ENCODE data around the gene NAV2.
A peak's percentile ranks its signal among the peaks of the same experiment; 100 is the strongest.

Gene NAV2

GRCh38 chr11:19721176-19721575 lies 8.5 kb downstream of the NAV2 start:
- DNase-seq, result no peak

GRCh38 chr11:19722702-19723101 lies 10.1 kb downstream of the NAV2 start:
- no peak for DNase-seq

GRCh38 chr11:19723572-19724342 lies 11.1 kb downstream of the NAV2 start:
- peak; percentile 38 to 49 for DNase-seq

GRCh38 chr11:19724765-19725164 lies 12.1 kb downstream of the NAV2 start:
- no peak for DNase-seq

- DNase-seq, result no peak
These were observed 12.9 kb downstream of the NAV2 start for GRCh38 chr11:19725379-19726079.

GRCh38 chr11:19727246-19727645 lies 14.6 kb downstream of the NAV2 start:
- no peak for DNase-seq

- DNase-seq, result no peak
These were observed 15.8 kb downstream of the NAV2 start for GRCh38 chr11:19728436-19728835.

GRCh38 chr11:19729141-19729540 lies 16.5 kb downstream of the NAV2 start:
- DNase-seq, result no peak

GRCh38 chr11:19730373-19730772 lies 17.7 kb downstream of the NAV2 start:
- no peak for DNase-seq

- DNase-seq, result no peak
These were observed 21.5 kb downstream of the NAV2 start for GRCh38 chr11:19734171-19734570.

GRCh38 chr11:19735157-19735908 lies 22.7 kb downstream of the NAV2 start:
- no peak for DNase-seq

GRCh38 chr11:19735909-19736498 lies 23.4 kb downstream of the NAV2 start:
- no peak for DNase-seq

GRCh38 chr11:19736831-19737230 lies 24.2 kb downstream of the NAV2 start:
- no peak for DNase-seq

- DNase-seq, result no peak
These were observed 24.9 kb downstream of the NAV2 start for GRCh38 chr11:19737575-19737974.

GRCh38 chr11:19738124-19738523 lies 25.5 kb downstream of the NAV2 start:
- DNase-seq, result no peak

GRCh38 chr11:19739872-19740271 lies 27.2 kb downstream of the NAV2 start:
- no peak for DNase-seq

- DNase-seq, result no peak
These were observed 27.9 kb downstream of the NAV2 start for GRCh38 chr11:19740586-19740985.

GRCh38 chr11:19742588-19743292 lies 30.1 kb downstream of the NAV2 start:
- DNase-seq, result peak; percentile 54 to 63

- DNase-seq, result no peak
These were observed 31.0 kb downstream of the NAV2 start for GRCh38 chr11:19743622-19744021.

GRCh38 chr11:19744130-19744529 lies 31.5 kb downstream of the NAV2 start:
- DNase-seq, result no peak

- DNase-seq, result no peak
These were observed 33.4 kb downstream of the NAV2 start for GRCh38 chr11:19746086-19746485.

GRCh38 chr11:19747634-19748033 lies 35.0 kb downstream of the NAV2 start:
- DNase-seq, result no peak

- no peak for DNase-seq
These were observed 38.4 kb downstream of the NAV2 start for GRCh38 chr11:19751055-19751454.
